ENCODE data around the gene RAD51C.

Gene RAD51C

DNA sequence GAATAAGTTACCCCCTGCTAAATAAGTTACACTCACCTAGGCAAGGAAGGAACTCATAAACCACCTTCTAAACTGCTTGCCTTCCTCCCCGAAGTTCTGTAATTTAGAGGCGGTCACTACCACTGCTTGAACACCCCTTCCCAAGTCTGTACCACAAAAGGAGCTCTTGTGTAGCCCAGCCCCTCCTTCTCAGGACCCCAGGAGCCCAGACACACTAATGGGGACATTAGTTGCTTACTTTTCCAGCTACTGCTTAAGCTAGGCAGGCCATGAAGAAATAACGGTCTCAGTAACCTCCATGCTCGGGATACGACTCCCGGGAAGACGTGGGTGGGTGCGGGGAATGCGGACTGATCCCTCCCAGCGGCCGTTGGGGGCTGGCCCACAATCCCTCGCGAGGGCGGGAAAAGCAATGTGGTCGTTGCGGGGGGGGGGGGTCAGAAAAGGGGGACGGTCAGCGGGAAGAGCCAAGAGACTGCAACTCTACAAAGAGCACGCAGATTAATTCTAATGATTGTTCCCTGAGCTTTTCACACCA, 632 bp upstream of the RAD51C start, which contains the start of gene TEX14:
Gene TEX14, minus strand, starts transcription at position 345 of the 538 bp plus-strand sequence. CDS start 40,044 bp downstream, outside the sequence.
- TF ChIP-seq, protein P1, sequence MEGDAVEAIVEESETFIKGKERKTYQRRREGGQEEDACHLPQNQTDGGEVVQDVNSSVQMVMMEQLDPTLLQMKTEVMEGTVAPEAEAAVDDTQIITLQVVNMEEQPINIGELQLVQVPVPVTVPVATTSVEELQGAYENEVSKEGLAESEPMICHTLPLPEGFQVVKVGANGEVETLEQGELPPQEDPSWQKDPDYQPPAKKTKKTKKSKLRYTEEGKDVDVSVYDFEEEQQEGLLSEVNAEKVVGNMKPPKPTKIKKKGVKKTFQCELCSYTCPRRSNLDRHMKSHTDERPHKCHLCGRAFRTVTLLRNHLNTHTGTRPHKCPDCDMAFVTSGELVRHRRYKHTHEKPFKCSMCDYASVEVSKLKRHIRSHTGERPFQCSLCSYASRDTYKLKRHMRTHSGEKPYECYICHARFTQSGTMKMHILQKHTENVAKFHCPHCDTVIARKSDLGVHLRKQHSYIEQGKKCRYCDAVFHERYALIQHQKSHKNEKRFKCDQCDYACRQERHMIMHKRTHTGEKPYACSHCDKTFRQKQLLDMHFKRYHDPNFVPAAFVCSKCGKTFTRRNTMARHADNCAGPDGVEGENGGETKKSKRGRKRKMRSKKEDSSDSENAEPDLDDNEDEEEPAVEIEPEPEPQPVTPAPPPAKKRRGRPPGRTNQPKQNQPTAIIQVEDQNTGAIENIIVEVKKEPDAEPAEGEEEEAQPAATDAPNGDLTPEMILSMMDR (IDR thresholded peaks at IDR 0.05; ENCODE audit: insufficient read depth, low read length, missing control alignments), result no peak

DNA sequence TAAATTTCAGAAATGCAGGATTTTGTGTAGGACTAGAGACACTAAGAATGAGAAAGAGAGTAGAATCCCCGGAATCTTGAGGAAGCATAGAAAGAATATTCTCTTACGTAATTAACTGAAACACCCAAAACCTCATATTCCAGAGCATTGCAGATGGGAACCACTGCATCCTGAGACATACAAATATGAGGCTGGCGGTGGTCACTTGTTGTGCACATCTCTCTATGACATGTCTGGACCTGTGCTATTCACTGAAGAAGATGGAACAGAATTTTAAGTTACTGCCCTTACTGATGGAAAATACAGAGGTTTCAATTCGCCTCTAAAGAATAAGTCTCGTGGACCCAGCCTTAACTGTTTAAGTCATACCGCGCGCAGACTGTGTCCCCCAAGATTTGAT, 806 bp downstream of the RAD51C start:
- ChIA-PET POLR2A (interaction anchor here (1.2 to 1.6 kb wide), 3 partner anchors 33 to 175 kb away, joined by 3 to 9 read pairs (median 3); no protein-coding TSS in a partner anchor), CTCF (interaction anchor here (0.8 to 2.9 kb wide), 5 partner anchors 10 to 312 kb away, joined by 3 to 9 read pairs (median 3); no protein-coding TSS in a partner anchor)
- no peak for DNase-seq (ENCODE audit: low read depth, low spot score)
- TF ChIP-seq, protein P1 (IDR thresholded peaks at IDR 0.05; ENCODE audit: insufficient read depth, low read length, missing control alignments), result no peak
- H3K4me3 ChIP-seq (ENCODE audit: low read depth, low read length), result peak overlapping the region; percentile 77

More for the DNA sequence above, 632 bp upstream of the RAD51C start, which contains the start of gene TEX14:
- H3K4me3 ChIP-seq (ENCODE audit: low read depth, low read length), result peak within 1 kb of the TSS; percentile 77
- no peak for DNase-seq (ENCODE audit: low read depth, low spot score)
- ChIA-PET POLR2A (interaction anchor here (1.2 to 1.6 kb wide), 3 partner anchors 32 to 173 kb away, joined by 3 to 9 read pairs (median 3); no protein-coding TSS in a partner anchor), CTCF (interaction anchor here (0.7 to 2.9 kb wide), 4 partner anchors 19 to 314 kb away, joined by 3 to 9 read pairs (median 6); no protein-coding TSS in a partner anchor)

DNA sequence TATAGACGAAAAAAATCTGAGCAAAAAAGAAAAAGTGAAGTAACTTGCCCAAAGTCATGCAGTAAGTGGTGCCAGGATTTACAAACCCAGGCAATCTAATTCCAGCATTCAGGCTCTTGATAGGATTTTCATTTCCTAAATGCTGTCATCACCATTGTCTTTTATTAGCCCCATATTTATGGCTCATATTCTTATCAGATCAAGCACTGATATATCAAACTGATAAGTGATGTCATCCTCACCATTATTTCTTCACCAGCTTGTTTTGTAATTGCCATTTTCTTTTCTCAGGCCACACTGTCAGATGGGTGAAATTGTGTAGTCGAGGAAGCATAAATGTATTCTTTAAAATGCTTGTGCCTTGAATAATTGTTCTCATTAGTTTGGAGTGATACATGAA, 1.3 kb downstream of the RAD51C start:
- H3K4me3 ChIP-seq (ENCODE audit: low read depth, low read length), result no peak overlapping the region
- TF ChIP-seq, protein P1 (IDR thresholded peaks at IDR 0.05; ENCODE audit: insufficient read depth, low read length, missing control alignments), result no peak
- ChIA-PET CTCF (interaction anchor here (1.0 to 1.4 kb wide), 2 partner anchors 9 to 311 kb away, joined by 3 to 4 read pairs; no protein-coding TSS in a partner anchor), POLR2A (no interaction called here)
- no peak for DNase-seq (ENCODE audit: low read depth, low spot score)

DNA sequence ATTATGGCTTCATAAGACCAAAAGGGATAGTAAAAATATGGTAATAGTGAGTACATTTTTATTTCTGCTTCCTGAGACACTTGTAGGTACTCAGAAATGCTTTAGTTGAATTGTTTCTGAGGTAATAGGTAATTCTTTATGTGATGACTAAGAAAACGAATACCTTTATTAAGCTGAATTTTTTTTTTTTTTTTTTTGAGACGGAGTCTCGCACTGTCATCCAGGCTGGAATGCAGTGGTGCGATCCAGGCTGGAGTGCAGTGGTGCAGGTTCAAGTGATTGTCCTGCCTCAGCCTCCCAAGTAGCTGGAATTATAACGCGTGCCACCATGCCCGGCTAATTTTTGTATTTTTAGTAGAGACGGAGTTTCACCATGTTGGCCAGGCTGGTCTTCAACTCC, 1.9 kb downstream of the RAD51C start:
- DNase-seq (ENCODE audit: low read depth, low spot score), result no peak
- POLR2A ChIA-PET, result no interaction called here
- TF ChIP-seq, protein P1 (IDR thresholded peaks at IDR 0.05; ENCODE audit: insufficient read depth, low read length, missing control alignments), result no peak
- CTCF ChIA-PET, result interaction anchor here (1.4 kb wide), 1 partner anchor 310 kb away, joined by 4 read pairs; no protein-coding TSS in a partner anchor
- no peak overlapping the region for H3K4me3 ChIP-seq (ENCODE audit: low read depth, low read length)

DNA sequence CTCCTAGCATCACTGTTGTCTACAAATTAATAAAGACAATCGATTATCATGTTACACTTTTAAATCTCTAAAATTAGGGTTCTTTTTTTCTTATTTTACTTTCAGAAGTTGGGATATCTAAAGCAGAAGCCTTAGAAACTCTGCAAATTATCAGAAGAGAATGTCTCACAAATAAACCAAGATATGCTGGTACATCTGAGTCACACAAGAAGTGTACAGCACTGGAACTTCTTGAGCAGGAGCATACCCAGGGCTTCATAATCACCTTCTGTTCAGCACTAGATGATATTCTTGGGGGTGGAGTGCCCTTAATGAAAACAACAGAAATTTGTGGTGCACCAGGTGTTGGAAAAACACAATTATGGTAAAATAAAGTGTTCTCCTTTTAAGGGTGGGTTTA, 2.4 kb downstream of the RAD51C start:
- ChIA-PET CTCF (interaction anchor here (1.4 kb wide), 1 partner anchor 310 kb away, joined by 4 read pairs; no protein-coding TSS in a partner anchor), POLR2A (no interaction called here)
- no peak overlapping the region for H3K4me3 ChIP-seq (ENCODE audit: low read depth, low read length)
- DNase-seq (ENCODE audit: low read depth, low spot score), result no peak
- TF ChIP-seq, protein P1 (IDR thresholded peaks at IDR 0.05; ENCODE audit: insufficient read depth, low read length, missing control alignments), result no peak

DNA sequence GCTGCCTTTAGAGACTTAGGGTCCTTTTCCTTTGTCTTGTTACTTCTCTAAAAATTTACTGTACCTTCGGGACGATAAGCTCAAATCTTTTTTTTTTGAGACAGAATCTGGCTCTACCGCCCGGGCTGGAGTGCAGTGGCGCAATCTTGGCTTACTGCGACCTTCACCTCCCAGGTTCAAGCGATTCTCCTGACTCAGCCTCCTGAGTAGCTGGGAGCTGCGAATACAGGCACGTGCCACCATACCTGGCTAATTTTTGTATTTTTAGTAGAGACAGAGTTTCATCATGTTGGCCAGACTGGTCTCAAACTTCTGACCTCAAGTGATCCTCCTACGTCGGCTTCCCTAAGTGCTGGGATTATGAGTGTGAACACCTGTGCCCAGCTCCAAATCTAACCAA, 7.4 kb downstream of the RAD51C start:
- TF ChIP-seq, protein P1 (IDR thresholded peaks at IDR 0.05; ENCODE audit: insufficient read depth, low read length, missing control alignments), result no peak
- POLR2A ChIA-PET, result no interaction called here
- CTCF ChIA-PET, result interaction anchor here (0.8 to 4.5 kb wide), 5 partner anchors 11 to 306 kb away, joined by 3 to 23 read pairs (median 7); no protein-coding TSS in a partner anchor
- no peak for DNase-seq (ENCODE audit: low read depth, low spot score)
- no peak overlapping the region for H3K4me3 ChIP-seq (ENCODE audit: low read depth, low read length)

Measured in AG04449 (cell line).